Measurements from ENCODE around the gene ZBTB20. TPM values are rescaled to one million over a fixed set of nuclear protein-coding genes. Genes with fewer than 3 reads are reported as not detected.
"Not testable (repeated sequence)": the region's sequence is repeated elsewhere in the genome, so short reads cannot be mapped to it uniquely, and the experiment has no call there.

The ZBTB20 gene
- polyA plus RNA-seq (2012; ENCODE audit: insufficient read depth, insufficient read length), result 2.5 TPM

GRCh38 chr3:115146418-115147328 is at the start of gene ZBTB20:
TSS of gene ZBTB20 (minus strand) at chr3:115147288.
- peak; percentile 46 for DNase-seq (ENCODE audit: low read depth, low spot score)
- peak within 1 kb of the TSS; percentile 77 for H3K4me3 ChIP-seq (ENCODE audit: low read length)

DNA sequence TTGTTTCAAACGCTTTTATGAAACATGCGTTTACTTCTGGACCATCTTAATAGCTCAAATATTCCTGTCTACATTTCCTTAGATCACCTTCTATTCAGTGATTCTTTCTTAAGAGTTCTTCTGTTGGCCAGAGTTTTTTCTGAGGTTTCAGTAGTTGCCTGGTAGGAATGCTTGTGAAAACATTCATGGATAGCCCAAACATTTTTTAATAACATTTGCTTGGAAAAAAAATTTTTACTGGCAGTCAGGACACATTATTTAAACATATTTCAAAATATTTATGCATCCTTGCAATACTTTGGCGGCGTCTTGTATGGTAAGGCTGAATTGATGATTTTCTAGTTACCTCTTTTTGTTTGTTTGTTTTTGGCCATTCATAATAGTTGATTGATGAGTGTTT is 47.4 kb upstream of the ZBTB20 start:
- H3K4me3 ChIP-seq (ENCODE audit: low read length), result no peak overlapping the region
- DNase-seq (ENCODE audit: low read depth, low spot score), result no peak

- no peak for DNase-seq (ENCODE audit: low read depth, low spot score)
- H3K4me3 ChIP-seq (ENCODE audit: low read length), result no peak overlapping the region
These were observed 43.7 kb upstream of the ZBTB20 start for GRCh38 chr3:115190747-115191146.

- H3K4me3 ChIP-seq (ENCODE audit: low read length), result no peak overlapping the region
- no peak for DNase-seq (ENCODE audit: low read depth, low spot score)
These were observed 40.2 kb upstream of the ZBTB20 start for GRCh38 chr3:115187149-115187757.

DNA sequence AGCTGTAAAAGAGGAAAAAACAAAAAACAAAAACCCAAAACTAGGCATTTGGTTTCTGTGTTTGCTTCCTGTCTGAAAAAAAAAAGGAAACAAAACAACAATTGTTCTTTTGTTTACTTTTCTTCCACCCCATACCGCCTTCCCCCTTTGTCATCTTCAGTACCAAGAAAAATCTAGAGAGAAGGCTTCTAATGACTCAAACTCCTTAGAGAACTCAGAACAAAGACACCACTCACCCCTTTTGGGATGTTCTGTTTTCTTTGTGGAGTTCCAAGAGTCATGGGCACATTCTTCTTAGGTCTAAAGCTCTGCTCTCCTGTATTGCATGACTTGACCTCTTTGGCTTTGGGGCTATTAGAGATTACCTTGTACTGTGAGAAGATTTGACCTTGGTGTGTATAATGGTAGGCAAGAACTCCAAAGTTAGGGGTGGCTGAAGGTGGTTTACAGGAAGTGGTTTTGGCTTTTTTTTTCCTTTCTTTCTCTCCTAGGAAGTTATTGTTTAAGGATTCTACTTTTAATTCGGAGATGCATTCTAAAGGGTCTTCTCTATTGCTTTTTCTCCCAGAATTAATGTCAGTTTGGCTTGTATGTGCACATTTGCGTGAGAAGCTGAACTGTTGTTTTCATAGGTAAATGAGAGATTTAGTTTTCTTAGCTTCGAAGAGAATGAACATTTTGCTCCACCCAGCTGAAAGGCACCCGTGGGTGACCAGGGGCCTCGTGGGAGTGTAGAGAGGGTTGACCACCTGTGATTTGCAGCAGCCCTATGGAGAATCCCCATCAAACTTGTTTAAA is 39.5 kb upstream of the ZBTB20 start:
- no peak for DNase-seq (ENCODE audit: low read depth, low spot score)
- no peak overlapping the region for H3K4me3 ChIP-seq (ENCODE audit: low read length)

GRCh38 chr3:115184859-115185572 is 37.9 kb upstream of the ZBTB20 start:
- H3K4me3 ChIP-seq (ENCODE audit: low read length); DNase-seq (ENCODE audit: low read depth, low spot score): not testable (repeated sequence)

GRCh38 chr3:115178930-115179329 is 31.8 kb upstream of the ZBTB20 start:
- not testable (repeated sequence) for H3K4me3 ChIP-seq (ENCODE audit: low read length); DNase-seq (ENCODE audit: low read depth, low spot score)

GRCh38 chr3:115169808-115170207 is 22.7 kb upstream of the ZBTB20 start:
- no peak overlapping the region for H3K4me3 ChIP-seq (ENCODE audit: low read length)
- no peak for DNase-seq (ENCODE audit: low read depth, low spot score)

DNA sequence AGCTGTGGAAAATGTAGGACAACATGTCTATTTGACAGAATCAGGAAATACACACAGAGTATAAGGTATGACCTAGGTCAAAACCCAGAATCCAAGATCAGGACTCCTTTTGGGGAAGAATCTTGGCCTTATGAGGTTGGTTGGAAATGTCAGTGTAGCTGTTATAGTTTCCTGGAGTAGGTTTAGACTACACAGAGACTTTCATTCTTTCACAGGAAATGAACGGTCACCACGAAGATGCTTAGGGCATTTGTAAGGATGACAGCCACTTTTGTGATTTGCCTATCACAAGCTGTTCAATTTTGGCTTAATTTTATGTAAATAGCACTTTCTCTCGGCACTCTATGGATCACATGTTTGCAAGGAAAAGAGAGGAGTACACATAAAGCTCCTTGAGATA is 18.6 kb upstream of the ZBTB20 start:
- no peak overlapping the region for H3K4me3 ChIP-seq (ENCODE audit: low read length)
- no peak for DNase-seq (ENCODE audit: low read depth, low spot score)

- DNase-seq (ENCODE audit: low read depth, low spot score), result peak; percentile 32
- H3K4me3 ChIP-seq (ENCODE audit: low read length), result no peak overlapping the region
These were observed 18.2 kb upstream of the ZBTB20 start for GRCh38 chr3:115165266-115165665.

- H3K4me3 ChIP-seq (ENCODE audit: low read length), result no peak overlapping the region
- peak; percentile 17 for DNase-seq (ENCODE audit: low read depth, low spot score)
These were observed 17.5 kb upstream of the ZBTB20 start for GRCh38 chr3:115164374-115165221.

DNA sequence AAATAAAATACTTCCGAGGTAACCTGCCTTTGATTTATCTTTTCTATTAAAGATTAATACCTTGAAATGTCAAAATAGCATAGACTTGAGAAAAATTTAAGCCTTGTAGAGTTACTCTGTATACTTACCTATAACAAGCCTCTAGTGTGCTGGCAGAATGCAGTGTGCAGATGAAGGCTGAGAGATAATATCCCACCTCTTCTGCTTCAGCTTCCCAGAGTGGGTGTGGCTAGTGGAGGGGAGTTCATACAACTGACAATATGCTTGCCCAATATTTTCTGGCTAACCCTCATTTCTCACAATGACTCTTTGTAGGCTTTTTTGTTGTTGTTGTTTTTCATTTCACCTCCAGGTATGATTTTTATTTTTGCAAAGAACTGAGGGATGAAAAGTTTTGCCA is 15.7 kb upstream of the ZBTB20 start:
- no peak overlapping the region for H3K4me3 ChIP-seq (ENCODE audit: low read length)
- no peak for DNase-seq (ENCODE audit: low read depth, low spot score)

- no peak for DNase-seq (ENCODE audit: low read depth, low spot score)
- no peak overlapping the region for H3K4me3 ChIP-seq (ENCODE audit: low read length)
These were observed 14.8 kb upstream of the ZBTB20 start for GRCh38 chr3:115161866-115162265.

- DNase-seq (ENCODE audit: low read depth, low spot score), result no peak
- no peak overlapping the region for H3K4me3 ChIP-seq (ENCODE audit: low read length)
These were observed 14.2 kb upstream of the ZBTB20 start for GRCh38 chr3:115161168-115161834.

- no peak overlapping the region for H3K4me3 ChIP-seq (ENCODE audit: low read length)
- no peak for DNase-seq (ENCODE audit: low read depth, low spot score)
These were observed 13.2 kb upstream of the ZBTB20 start for GRCh38 chr3:115160295-115160694.

- no peak overlapping the region for H3K4me3 ChIP-seq (ENCODE audit: low read length)
- DNase-seq (ENCODE audit: low read depth, low spot score), result no peak
These were observed 9.1 kb upstream of the ZBTB20 start for GRCh38 chr3:115156046-115156654.

- no peak overlapping the region for H3K4me3 ChIP-seq (ENCODE audit: low read length)
- DNase-seq (ENCODE audit: low read depth, low spot score), result no peak
These were observed 7.5 kb upstream of the ZBTB20 start for GRCh38 chr3:115154611-115155010.
